ENCODE data around the gene TPD52L1.
A peak's percentile ranks its signal among the peaks of the same experiment; 100 is the strongest.

Gene TPD52L1

DNA sequence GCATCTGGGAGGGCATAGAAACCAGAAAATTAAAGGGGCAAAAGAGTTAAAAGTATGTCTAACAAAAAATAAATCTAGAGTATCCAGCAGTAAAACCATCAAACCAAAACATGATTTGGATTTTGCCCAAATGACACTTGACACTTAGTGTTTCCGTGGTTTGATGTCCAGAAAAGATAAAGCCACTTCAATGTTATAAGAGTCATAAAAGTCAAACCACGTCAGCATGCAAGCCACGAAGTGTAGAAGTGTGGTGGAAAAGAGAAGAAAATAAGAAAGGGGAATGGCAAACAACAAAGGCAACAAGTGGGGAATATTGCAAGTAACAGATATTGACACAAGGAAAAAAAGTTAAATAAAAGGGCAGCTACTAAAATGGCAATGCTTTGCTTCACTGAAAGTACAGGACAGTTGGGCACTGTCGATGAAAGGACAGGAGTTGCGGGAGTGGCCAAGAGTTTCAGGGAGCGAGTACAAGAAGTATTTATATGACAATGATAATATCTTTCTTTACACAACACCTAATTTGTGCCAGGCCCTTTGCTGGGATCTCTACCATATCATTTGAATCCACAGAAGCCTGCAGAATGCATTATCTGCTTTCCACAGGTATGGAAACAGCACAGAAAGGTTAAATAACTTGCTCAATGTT, 154.5 kb downstream of the TPD52L1 start:
- no peak for DNase-seq

DNA sequence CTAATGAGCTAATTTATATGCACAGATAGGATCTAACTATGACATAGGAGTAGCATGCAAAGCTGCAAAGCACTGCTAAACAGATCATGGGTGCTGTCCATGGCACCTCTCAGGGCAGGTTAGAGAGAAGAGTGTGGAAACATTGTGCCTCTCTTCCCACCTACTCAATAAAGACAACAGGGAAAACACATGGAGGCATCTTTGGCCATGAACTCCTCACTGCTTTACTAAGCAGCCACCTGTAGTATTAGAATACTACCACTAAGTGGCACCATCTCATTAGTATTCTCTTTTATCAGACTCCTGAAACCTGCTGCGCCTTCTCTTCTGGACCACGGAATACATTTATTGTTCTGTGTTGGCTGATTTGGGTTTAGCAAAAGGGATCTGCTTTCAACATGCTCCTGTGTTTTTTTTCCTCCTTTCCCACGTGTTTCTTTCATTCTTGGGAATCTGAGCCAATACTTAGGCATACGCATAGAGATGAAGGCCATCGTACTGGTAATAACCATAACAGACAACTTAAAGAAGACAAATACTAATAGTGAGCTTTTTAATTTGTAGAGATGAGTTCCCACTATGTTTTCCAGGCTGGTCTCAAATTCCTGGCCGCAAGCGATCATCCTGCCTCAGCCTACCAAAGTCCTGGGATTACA, 157.5 kb downstream of the TPD52L1 start:
- DNase-seq = peak; percentile 8 to 71

DNA sequence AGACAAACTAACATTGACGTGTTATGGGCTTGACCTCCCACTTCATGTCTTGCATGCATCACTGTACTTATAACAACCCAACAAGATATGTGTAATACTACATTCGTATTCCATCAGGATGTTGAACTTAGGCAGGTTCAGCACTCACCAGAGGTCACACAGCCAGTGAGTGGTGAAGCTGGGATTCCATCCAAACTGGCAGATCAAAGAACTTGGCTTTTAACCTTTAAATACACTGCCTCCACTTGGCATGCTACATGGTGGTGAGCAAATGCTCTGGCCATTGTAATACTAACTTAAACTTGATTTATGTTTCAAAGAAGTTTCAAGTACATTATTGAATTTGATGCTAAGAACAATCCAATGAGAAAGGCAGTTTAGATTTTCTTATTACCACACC, 158.9 kb downstream of the TPD52L1 start:
- no peak for DNase-seq

DNA sequence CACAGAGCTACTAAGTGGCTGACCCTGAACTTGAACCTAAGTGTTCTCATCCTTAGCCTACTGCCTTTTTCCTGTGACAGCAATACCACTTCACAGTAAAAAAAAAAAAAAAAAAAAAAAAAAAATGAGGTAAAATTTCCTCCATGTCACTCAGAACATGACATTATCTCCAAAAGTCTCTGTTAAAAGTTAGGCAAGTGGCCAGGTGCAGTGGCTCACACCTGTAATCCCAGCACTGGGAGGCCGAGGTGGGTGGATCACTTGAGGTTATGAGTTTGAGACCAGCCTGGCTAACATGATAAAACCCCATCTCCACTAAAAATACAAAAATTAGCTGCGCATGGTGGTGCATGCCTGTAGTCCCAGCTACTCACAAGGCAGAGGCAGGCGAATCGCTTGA, 159.4 kb downstream of the TPD52L1 start:
- DNase-seq = no peak

Measured in NCI-H446 (cell line).